Measurements from ENCODE around the gene TUBA8.
"Not testable (repeated sequence)": the region's sequence is repeated elsewhere in the genome, so short reads cannot be mapped to it uniquely, and the experiment has no call there.

Gene TUBA8

GRCh38 chr22:18136563-18137320 is 26.1 kb downstream of the TUBA8 start:
- DNase-seq, result no peak

DNA sequence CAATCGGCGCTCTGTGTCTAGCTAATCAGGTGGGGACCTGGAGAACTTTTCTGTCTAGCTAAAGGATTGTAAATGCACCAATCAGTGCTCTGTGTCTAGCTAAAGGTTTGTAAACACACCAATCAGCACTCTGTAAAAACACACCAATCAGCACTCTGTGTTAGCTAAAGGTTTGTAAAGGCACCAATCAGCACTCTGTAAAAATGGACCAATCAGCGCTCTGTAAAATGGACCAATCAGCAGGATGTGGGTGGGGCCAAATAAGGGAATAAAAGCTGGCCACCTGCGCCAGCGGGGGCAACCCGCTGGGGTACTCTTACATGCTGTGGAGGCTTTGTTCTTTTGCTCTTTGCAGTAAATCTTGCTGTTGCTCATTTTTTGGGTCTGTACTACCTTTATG is 30.4 kb downstream of the TUBA8 start:
- DNase-seq, result not testable (repeated sequence)

DNA sequence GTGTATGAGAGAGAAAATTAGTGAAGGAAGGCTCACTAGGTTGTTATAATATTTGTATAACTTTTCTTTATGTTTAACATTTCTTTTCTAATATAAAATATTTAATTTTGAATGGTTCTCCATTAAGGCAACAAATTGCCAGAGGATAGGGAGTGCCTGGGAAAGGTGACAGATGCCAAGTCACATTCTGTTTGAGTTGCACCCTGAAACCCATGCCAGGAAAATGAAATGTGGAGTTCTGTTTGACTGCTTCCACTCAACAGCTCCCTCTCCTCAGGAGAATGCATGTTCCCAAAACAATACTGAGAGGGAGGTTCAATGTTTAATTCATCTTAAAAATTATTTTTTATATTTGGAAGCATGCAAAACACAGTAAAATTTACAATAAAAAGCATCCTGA is 33.5 kb downstream of the TUBA8 start:
- no peak for DNase-seq

DNA sequence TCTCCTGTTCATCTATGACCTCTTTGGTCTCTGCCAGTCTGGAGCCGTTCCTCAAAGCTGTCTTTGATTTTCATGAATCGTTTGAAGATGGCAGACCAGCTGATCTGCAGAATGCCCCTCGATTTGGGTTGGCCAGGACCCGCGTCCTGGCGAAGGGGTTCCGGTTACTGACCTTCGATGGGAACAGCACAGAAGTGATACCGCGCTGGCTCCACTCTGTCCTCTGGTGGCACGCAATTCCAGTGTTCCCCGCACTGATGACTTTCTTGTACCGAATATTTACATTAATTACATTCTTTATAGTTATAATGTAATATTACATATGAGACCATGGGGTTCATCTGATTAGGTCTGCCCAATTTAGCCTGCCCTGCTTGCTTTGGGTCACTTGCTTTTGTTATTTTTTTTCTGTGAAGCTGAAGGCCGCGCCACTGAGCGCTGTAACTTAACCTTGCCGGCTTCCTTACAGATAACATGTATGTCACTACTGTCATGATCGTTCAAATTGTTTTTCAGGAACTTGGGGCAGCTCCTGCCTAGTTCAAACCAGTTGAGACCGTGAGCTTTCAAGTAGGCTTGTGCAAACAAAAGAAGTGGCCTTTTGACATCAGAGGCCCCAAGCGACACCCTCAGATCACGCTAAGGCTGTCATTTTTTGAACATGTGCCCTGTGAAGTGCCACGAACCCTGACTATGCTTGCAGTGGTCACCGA is 35.2 kb downstream of the TUBA8 start:
- DNase-seq, result no peak

DNA sequence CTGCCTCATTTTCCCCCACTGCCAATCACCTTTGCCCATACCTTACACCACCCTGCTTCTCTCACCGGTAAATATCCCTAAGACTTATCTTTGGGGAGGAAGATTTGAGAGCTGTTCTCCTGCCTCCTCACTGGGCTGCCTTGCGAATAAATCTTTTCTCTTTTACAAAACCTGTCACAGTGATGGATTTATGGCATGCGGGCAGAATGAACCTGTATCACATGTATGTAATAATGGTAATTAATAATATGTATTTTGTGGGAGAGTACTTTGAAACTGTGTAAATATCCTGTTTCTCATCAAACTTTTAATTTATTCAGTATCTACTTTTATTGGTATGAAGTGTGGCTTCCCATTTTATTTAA is 35.8 kb downstream of the TUBA8 start:
- DNase-seq, result no peak

GRCh38 chr22:18147791-18148190 is 37.2 kb downstream of the TUBA8 start:
- DNase-seq, result no peak

GRCh38 chr22:18148293-18148965 is 37.8 kb downstream of the TUBA8 start:
- no peak for DNase-seq

DNA sequence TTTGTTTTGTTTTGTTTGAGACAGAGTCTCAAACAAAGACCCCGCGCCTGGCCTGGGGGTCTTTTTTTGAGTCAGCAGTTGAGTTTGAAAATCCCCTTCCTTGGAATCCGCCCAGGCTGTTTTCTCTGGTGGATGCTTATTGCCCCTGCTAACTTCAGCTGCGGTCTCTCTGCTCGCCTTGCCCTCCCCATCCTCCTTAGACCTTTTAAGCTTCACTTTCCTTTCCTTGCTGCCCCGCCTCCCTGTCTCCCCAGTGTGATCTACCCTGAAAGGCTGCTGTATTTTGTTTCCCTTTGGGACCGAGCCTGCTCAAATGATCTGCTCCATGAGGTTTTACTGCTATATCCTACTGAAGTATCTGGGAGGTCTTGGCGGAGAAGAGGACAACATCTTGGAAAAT is 41.9 kb downstream of the TUBA8 start:
- DNase-seq, result peak in 3 of 6 experiments; percentile 3 to 18 (median 11)

- no peak for DNase-seq
Measured at GRCh38 chr22:18154821-18155390, 44.3 kb downstream of the TUBA8 start.

- DNase-seq, result not testable (repeated sequence)
Measured at GRCh38 chr22:18155546-18155945, 44.9 kb downstream of the TUBA8 start.

DNA sequence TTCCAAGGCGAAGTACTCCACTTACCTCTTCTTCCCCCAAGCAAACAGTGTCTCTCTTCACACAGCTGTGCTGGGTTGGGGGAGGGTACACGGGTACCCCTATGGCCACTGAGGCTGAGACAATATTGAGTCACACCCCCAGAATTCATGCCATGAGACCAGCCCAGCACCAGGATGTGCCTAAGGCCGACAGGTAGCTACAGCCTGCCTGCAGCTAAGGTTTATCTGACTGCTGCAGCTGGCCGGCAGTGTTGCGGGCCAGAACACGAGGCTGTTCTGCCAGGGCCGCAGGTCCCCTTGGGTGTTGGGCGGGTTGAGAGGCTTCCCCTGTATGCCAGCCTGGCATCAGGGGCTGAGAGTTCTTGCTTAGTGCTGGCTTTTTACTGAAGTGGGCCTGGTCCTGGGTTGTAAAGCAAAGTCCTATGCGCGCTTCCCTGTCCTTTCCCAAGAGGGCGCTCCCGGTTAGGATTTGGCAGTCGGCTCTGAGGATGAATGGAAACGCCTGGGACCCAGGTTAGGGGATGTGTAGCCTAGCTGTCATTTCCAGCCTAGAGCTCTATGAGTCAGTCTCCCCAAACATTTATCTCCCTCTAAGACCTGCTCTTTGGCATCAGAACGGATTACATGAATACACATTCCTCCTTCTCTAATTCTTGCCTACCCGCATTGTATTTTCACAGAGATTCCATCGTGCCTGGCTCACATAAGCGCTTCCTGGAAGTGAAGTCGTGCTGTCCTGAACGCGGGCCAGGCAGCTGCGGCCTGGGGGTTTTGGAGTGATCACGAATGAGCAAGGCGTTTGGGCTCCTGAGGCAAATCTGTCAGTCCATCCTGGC is 46.5 kb downstream of the TUBA8 start:
- peak in 3 of 6 experiments; percentile 10 to 35 (median 27) for DNase-seq

GRCh38 chr22:18157714-18158028 is 47.1 kb downstream of the TUBA8 start:
- no peak for DNase-seq

DNA sequence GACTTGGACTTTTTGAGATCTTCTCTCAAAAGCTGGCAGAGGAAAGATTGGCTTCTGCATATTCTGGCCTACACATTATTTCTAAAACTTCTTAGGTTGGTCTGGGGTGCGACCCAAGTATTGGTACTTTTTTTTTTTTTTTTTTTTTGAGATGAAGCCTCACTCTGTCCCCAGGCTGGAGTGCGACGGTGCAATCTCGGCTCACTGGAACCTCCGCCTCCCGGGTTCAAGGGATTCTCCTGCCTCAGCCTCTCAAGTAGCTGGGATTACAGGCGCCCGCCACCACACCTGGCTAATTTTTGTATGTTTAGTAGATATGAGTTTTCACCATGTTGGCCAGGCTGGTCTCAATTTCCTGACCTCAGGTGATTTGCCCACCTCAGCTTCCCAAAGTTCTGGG is 50.0 kb downstream of the TUBA8 start:
- not testable (repeated sequence) for DNase-seq

DNA sequence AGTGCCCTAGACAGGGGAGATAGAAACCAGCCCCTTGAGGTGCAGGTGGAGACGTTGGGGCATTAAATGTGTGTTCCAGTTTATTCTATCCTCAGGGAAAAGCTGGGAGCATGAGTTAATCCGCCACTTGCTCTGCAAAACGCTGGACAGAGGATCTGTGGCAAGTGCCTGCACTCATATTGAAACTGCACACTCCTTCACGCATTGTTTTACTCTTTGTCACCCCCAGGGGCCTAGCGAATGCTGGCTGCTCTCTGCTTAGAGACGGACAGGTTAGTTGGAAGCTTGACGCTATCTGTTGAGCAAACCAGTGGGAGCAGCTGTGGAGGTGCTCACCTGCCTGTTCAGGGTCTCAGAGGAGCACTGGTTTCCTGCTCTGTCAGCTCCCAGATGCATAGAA is 53.2 kb downstream of the TUBA8 start:
- DNase-seq, result not testable (repeated sequence)

DNA sequence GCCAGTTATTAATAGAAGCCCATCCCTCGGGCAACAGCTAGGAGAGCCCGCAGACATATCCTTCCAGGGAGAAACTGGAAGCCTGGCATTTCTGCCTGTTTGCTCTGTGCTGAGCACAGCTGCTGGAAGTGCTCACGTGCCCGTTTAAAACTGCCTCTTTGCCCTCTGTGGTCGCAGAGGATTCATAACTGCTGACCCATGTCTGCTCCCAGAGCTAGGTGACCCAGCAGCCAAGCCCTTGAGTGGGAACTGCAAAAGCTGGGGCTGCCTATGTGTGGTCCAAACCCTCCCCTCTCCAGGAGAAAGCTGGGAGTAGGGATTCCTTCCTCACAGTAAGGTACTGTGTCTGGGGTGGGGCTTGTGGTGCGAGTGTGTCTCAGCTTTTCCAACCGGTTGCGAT is 54.0 kb downstream of the TUBA8 start:
- DNase-seq, result not testable (repeated sequence)

DNA sequence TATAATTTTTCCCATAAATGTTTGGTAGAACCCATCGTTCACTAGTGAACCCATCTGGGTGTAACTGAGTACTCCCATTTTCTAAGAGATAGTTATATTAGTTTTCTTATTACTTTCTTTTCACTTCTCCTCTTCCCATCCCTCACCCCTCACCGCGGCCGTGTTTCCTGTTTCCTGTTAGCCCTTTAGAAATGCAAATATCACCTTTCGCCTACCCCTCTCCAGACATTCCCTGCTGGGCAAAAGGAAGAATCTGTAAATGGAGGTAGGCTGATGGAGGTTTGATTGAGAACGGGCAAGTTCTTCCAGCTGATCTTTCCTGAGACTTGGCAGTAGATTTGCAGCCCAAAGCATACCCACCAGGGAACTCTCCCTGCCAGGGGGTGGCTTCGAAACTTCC is 54.7 kb downstream of the TUBA8 start:
- DNase-seq, result not testable (repeated sequence)

DNA sequence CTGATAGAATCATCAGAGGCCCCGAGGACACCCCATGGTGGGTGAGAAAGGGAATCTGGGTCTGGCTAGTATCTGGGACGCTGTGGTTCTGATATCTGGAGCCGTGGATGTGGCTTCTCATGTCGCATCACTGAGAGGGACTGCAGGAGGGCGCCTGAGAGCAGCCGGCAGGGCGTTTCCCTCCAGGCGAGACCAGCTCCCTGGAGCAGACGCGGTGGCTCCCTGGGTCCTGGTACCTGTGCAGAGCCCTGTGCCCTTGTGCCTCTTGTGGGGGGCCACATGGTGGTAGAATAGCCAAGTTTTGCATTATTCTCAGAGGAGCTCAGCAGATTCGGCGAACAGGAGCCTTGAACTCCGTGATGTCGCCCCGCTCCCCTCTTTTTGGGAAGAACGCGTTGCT is 59.7 kb downstream of the TUBA8 start:
- not testable (repeated sequence) for DNase-seq

- DNase-seq, result not testable (repeated sequence)
Measured at GRCh38 chr22:18172203-18172602, 61.6 kb downstream of the TUBA8 start.

DNA sequence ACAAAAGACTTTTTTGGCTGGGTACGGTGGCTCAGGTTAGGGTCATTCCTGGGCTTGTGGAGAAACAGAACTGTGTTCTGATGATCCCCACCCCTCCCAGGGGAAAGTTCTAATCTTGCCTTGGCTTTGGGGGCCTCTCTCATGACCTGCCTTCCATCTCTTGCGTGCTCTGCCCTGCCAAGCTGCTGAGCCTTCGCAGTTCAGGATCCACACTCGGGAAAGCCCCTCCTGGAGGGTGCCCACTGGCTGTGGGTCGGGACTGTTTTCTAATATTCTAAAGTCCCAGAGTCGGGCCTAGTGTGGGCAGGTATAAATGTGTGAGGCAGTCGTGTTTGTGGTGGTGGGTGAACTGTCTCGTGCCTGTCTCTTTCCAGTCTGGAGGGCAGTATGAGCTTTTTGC is 62.2 kb downstream of the TUBA8 start:
- not testable (repeated sequence) for DNase-seq

DNA sequence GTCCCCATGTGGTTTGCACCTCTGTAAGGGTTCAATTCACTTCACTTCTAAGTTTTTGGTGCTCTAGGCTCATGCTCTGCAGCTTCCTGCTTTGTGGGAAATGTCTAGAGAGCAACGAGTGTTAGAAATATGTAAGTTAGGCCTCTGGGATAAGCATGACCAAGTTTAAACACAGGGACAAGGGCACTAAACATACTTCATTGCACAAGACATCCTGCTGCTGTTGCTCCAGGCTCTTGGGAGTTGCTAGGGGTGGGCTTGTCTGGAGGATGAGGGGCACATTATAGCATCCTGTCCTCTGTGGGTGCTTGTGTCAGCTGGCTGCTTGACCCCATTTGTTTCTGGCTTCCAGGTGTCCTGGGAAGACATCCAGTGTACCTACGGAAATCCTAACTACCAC is 62.8 kb downstream of the TUBA8 start:
- DNase-seq, result not testable (repeated sequence)

Measured in stimulated activated naive CD4-positive, alpha-beta T cell (primary cell).